Urinary bladder (tissue), 4 donors: ENCODE results near the gene GSG1L2. TPM values are rescaled to one million over a fixed set of nuclear protein-coding genes. Genes with fewer than 3 reads are reported as not detected.

Experiments used
- DNase-seq: peaks from one replicate; pipeline ENCODE4 v3.0.0-alpha.2; 2015; ENCODE audit errors: extremely low spot score
- H3K27ac ChIP-seq: one replicate; pipeline ENCODE4 v1.5.1; 2013; ENCODE audit warnings: low read depth, mild to moderate bottlenecking, moderate library complexity
- H3K36me3 ChIP-seq: one replicate; pipeline ENCODE4 v1.6.1; 2013; ENCODE audit warnings: mild to moderate bottlenecking, moderate library complexity; ENCODE audit not compliant: insufficient read depth
- H3K4me1 ChIP-seq: one replicate; pipeline ENCODE4 v1.6.1; 2013; ENCODE audit warnings: mild to moderate bottlenecking, moderate library complexity; ENCODE audit not compliant: insufficient read depth
- H3K4me3 ChIP-seq: one replicate; pipeline ENCODE4 v1.5.1; 2013; ENCODE audit warnings: low read depth, low read length
- WGBS: extraction: QIAGEN DNeasy Blood & Tissue Kit; methylation state at CpG from one replicate; pipeline ENCODE4 v1.1.7; 2013; 5-methylcytosine and 5-hydroxymethylcytosine counted together
- polyA plus RNA-seq: library from polyadenylated mRNA; stranded (reverse); fragments of 200-250 nt; gene quantifications from one replicate; pipeline ENCODE4 v1.2.3, GENCODE V29; 2013
- total RNA-seq: library from RNA; depleted of rRNA; stranded (reverse); fragments of >200 nt; gene quantifications from one replicate; pipeline ENCODE4 v1.2.3, GENCODE V29; 2014
- donor health status: healthy with polysubstance abuse.
- donor health status: healthy.

Gene GSG1L2
- total RNA-seq (not detected), polyA plus RNA-seq (not detected)

DNA sequence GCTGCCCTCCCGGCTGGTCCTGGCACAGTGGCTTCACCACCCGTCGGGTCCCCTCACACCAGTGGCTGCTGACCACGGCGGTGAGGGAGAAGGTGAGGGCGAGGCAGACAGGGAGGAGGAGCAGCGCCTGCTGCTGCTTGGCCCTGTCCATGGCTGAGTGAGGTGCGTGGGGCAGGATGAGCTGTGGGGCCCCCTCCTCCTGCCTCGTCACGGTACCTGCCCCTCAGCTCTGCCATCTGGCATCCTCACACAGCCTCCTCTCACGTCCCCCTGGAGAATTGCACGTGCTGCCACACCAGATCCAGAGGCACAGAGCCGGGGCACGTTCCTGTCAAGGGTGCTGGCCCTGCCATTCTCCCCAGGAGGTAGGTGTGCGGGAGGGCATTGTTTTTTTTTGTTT, at the start of gene GSG1L2:
GSG1L2 (minus strand) TSS at position 159 of the 400 bp plus-strand sequence; CDS start at position 151, 8 bp downstream.
- H3K36me3 ChIP-seq, result no peaks in the 10 kb centered on the region
- no peak for DNase-seq
- no peak within 1 kb of the TSS for H3K27ac ChIP-seq
- H3K4me1 ChIP-seq, result no peaks in the 10 kb centered on the region
- no peak within 1 kb of the TSS for H3K4me3 ChIP-seq
- 73% methylated on average over 15 of the region's 15 CpGs for WGBS

DNA sequence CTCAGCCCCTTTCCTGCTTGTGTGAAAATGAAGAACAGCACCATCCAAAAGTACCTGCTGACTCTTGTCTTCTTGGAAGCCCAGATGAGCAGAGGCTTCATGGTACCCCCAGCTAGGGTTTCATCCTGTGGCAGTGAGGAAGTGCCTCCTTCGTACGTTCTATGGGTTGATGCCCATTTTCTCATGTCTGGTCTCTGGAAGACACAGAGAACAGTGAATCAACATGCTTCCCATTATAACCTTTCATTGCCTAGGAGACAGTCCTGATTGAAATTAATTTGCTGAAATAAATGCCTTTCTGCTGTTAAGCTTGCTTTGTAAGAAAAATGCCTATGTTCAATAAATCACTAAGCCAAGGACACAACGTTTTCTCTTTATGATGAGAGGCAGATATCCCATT, 46.7 kb upstream of the GSG1L2 start:
- no peak for DNase-seq
- no peaks in the 10 kb centered on the region for H3K4me1 ChIP-seq
- H3K4me3 ChIP-seq, result no peak overlapping the region
- H3K27ac ChIP-seq, result no peak overlapping the region
- 73% methylated on average over 3 of the region's 3 CpGs for WGBS
- no peaks in the 10 kb centered on the region for H3K36me3 ChIP-seq

DNA sequence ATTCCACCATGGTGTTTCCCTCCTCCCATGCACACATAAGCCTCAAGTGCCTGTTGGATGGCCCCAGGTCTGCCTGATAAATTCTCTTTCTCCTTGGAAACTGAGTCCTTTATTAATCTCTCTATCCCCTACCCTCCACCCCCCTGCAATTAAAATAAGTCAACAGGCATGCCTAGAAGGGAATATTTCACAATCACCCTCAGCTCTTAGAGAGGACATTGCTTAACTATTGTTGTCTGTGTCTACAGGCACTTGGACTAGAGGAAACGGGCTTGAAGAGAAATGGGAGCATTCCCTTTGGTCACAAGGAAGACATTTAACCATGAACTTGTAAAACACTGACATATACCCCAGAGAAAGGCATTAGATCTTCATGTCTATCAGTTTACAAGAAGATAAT, 43.7 kb upstream of the GSG1L2 start:
- DNase-seq, result no peak
- H3K4me3 ChIP-seq, result no peak overlapping the region
- H3K27ac ChIP-seq, result no peak overlapping the region
- no peaks in the 10 kb centered on the region for H3K4me1 ChIP-seq
- WGBS, result 78% methylated on average over 1 of the region's 1 CpG
- H3K36me3 ChIP-seq, result no peaks in the 10 kb centered on the region

DNA sequence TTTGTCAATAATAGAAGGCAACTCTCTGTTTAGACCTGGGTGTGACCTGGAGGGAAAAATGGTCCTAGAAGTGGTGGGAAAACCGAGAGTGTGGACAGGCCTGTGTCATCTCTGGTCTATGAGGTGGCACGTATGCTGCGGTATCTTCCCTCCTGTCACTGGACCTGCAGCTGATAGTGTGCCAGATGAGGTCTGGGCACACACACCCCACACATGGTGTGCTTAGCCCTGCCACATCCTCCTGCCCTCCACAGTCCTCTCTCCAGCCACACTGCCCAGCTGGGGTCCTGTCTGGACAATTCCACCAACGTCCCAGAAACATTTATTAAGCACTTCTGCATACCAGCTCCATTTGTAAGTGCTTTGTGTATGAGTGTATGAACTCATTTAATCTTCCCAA, 41.1 kb upstream of the GSG1L2 start:
- Histone ChIP-seq H3K4me3 (no peak overlapping the region), H3K27ac (no peak overlapping the region), H3K4me1 (no peaks in the 10 kb centered on the region), H3K36me3 (no peaks in the 10 kb centered on the region)
- 74% methylated on average over 4 of the region's 4 CpGs for WGBS
- DNase-seq, result no peak

DNA sequence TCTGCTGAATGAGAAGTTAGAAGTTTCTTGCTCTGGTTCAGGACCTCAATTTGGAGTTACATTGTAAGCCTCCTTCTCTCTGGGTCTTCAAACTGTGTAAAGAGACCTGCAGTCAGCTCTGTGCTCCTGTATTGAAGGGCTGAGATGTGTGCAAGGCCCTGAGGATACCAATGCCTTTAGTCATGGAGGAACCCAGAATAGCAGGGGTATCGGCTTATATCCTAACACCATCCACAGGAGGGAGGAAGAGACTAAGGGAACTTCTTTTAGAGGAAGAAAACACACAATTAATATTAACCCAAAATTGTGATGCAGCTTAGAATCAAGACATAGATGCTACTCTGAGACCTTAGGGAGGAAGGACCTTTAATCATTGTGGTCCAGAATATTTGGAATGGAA, 40.3 kb upstream of the GSG1L2 start:
- Histone ChIP-seq H3K4me1 (no peaks in the 10 kb centered on the region), H3K27ac (no peak overlapping the region), H3K4me3 (no peak overlapping the region), H3K36me3 (no peaks in the 10 kb centered on the region)
- DNase-seq, result no peak
- WGBS, result 100% methylated on average over 1 of the region's 1 CpG

DNA sequence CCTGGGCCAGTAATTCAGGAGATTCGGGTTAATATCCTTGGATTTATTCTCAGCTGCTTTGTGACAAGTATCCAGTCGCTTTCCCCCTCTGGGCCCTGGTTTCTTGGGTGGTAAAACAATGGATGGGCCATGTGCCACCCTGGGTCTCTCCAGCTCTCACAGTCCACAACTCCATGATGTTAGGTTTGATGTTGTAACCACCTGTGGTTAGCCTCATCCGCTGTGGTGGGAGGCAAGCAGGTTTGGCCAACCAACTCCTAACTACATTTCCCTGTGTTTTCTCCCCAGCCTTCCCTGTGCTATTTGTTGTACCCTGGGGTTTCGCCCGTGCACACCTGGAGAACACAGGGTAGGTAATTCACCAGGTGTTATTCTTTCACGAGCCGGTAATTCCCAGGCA, 39.0 kb upstream of the GSG1L2 start:
- Histone ChIP-seq H3K4me1 (no peaks in the 10 kb centered on the region), H3K27ac (no peak overlapping the region), H3K4me3 (no peak overlapping the region), H3K36me3 (no peaks in the 10 kb centered on the region)
- WGBS, result 96% methylated on average over 7 of the region's 7 CpGs
- DNase-seq, result no peak

DNA sequence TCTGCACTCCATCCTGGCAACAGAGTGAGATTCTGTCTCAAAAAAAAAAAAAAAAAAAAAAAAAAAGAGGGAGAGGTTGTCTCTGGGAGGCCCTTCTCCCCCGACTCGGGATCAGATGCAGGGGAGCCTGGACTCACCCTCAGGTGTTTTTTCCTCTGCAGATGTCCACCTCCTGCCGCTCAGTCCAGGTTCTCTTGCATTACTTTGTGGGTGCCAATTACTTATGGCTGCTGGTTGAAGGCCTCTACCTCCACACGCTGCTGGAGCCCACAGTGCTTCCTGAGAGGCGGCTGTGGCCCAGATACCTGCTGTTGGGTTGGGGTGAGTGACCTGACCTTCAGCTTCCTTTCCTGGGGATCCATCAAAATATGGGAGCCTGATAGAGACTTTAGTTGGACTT, 37.9 kb upstream of the GSG1L2 start:
- no peaks in the 10 kb centered on the region for H3K36me3 ChIP-seq
- no peak overlapping the region for H3K27ac ChIP-seq
- 96% methylated on average over 5 of the region's 5 CpGs for WGBS
- DNase-seq, result no peak
- no peaks in the 10 kb centered on the region for H3K4me1 ChIP-seq
- H3K4me3 ChIP-seq, result no peak overlapping the region

DNA sequence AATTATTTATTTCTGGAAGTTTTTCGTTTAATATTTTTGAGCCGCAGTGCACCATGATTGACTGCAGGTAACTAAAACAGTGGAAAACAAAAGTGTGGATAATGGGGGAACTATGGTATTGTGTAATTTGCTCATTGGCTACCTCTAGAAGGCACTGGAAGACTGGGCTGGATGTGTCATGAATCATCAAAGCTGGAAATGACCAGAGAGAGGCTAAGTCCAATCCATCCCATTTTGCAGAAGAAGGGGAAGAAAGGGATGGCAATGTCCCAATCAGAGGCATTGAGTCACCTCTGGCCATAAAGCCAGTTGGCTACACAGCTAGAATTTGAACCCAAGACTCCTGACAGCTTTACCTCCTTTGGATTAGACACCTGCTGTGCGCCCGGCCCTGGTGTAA, 33.2 kb upstream of the GSG1L2 start:
- Histone ChIP-seq H3K4me1 (no peaks in the 10 kb centered on the region), H3K4me3 (no peak overlapping the region), H3K27ac (no peak overlapping the region), H3K36me3 (no peaks in the 10 kb centered on the region)
- no peak for DNase-seq
- 82% methylated on average over 4 of the region's 4 CpGs for WGBS

DNA sequence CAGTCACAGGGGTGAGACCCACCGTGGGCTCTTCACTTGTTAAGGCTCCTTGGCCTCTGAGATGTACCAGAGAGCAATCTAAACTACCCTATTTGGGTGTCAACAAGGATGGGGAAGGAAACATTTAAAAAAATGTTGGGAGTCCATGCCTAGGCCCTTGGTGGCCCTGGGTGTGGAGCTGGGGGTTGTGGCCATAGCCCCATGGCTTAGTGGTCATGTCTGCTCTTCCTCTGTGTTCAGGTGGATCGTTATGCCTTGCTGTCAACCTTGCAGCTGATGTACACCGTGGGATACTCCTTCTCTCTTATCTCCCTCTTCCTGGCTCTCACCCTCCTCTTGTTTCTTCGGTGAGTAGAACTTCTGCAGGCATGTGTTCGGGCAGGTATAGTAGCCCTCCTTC, 32.4 kb upstream of the GSG1L2 start:
- Histone ChIP-seq H3K4me3 (no peak overlapping the region), H3K36me3 (no peaks in the 10 kb centered on the region), H3K27ac (no peak overlapping the region), H3K4me1 (no peaks in the 10 kb centered on the region)
- 86% methylated on average over 5 of the region's 5 CpGs for WGBS
- no peak for DNase-seq

DNA sequence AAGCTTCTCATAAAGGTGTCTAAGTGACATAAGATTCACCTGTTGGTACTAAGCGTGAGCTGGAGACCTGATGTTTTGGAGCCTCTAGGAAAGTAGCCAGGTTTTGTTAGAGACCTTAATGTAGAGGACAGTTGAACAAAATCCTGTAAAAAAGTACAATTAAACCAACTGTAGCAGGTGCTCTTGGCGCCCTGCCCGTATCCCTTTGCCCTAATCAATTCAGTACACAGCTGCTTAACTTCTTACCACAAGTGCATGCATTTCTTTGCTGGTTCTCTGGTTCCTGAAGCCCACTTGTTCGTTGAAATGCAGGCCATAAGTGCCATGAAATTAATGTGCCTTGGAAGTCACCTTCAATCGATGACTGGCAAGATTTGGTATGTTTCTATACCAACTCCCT, 28.3 kb upstream of the GSG1L2 start:
- no peak for DNase-seq
- Histone ChIP-seq H3K4me3 (no peak overlapping the region), H3K4me1 (no peaks in the 10 kb centered on the region), H3K27ac (no peak overlapping the region), H3K36me3 (no peaks in the 10 kb centered on the region)
- WGBS, result 95% methylated on average over 5 of the region's 5 CpGs

DNA sequence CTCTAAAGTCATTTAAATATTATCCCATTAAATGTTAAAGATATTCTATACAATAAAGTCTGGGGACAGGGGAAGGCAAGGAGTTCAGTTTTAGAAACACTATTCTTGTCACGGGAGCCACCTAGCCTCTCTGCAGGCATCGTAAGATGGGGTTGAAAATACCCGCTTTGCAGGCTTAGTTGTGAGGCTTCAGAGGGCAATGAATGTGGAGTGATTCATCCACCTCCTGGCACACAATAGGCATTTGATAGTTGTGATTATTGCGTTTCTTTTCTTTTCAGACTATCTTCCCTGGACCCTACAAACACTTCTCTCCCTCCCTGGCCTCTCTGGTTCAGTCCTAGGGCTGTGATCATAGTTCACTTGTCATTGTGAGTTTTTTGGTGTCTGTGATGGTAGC, 23.4 kb upstream of the GSG1L2 start:
- no peak overlapping the region for H3K4me3 ChIP-seq
- WGBS, result 91% methylated on average over 4 of the region's 4 CpGs
- no peaks in the 10 kb centered on the region for H3K36me3 ChIP-seq
- H3K4me1 ChIP-seq, result peaks cover 3% of the 10 kb centered on the region
- DNase-seq, result no peak
- H3K27ac ChIP-seq, result no peak overlapping the region

DNA sequence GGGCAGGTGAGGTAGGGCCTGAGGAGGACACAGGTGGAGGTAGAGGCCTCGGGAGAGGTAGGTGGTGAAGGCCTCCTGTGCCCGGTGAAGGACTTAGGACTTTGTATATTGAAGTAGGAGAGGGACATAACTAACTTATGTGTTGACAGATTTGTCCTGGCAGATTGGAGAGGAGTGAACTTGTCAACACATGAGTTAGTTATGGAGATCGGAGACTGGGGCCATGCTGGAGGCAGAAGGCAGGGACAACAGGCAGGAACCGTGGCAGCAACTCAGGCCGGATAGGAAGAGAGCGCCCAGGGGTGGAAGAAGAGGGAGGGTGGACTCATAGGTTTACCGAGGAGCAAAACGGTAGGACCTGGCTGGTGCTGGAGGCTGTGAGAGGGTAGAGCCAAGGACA, 22.3 kb upstream of the GSG1L2 start:
- WGBS, result 82% methylated on average over 8 of the region's 8 CpGs
- no peak overlapping the region for H3K27ac ChIP-seq
- H3K4me1 ChIP-seq, result peaks cover 3% of the 10 kb centered on the region
- no peak overlapping the region for H3K4me3 ChIP-seq
- no peak for DNase-seq
- no peaks in the 10 kb centered on the region for H3K36me3 ChIP-seq

DNA sequence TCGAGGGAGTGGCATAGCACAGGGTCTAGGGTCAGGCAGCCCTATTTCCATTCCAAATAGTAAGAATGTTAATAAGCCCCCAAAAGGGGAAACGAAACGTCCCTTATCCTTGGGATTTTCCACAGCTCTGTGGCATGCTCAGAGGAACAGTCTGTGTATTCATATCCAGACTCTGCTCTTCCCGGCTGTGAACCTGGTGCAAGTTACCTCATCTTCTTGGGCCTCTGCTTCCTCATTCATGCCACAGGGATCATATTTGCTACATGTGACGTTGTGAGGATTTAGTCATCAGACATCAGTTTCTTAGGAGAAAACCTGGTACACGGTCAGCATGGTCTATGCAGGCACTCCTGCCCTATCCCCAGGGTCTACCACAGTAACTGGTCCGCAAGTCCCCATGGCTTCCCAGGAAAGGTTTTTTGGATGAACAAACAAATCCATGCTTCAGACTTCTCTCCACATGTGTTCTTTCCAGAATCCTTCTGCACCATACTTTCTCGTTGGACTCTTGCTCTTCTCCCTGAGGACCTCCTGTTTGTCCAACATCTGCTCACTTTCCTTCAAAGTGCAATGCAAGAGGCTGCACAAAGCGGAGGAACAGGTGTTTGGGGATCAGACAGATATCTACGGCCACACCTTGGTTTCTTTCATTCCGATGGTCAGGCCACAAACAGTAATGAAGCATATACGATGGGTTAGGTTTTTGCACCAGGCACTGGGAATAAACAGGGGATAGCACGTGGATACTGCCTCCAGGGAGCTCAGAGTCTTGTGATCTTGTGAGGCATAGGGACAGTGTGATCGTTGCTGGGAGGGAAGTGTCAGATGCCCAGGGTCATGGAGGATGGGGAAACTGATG, 21.5 kb upstream of the GSG1L2 start:
- no peak overlapping the region for H3K27ac ChIP-seq
- H3K36me3 ChIP-seq, result no peaks in the 10 kb centered on the region
- WGBS, result 74% methylated on average over 14 of the region's 14 CpGs
- H3K4me3 ChIP-seq, result no peak overlapping the region
- no peak for DNase-seq
- peaks cover 3% of the 10 kb centered on the region for H3K4me1 ChIP-seq

DNA sequence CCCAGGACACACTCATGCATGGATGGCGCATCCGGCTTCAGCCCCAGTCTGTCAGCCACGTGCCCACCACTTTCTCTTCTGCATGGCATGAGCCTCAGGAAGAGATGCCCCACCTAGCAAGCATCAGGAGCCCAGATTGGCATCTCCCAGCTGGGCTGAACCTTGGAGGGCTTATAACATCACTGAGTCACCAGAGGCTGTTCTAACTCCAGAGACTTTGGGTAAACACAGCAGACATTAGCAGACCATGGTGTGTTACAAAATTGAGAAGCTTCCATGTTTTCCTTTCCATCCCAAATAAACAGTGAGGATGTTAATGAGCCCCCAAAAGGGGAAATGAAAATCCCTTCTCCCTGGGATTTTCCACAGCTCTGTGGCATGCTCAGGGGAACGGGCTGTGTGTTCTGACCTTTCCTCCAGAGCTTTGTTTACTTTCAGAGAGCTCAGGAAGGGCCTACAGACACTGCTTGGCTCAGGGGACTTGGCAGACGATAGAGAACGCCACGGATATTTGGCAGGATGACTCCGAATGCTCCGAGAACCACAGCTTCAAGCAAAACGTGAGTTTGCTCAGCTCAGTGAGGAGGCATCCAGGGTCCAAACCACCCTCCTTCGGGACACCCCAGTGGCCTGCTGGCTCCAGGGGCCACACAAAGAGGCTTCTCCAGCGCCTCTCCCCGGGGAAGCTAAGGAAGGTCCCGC, 20.3 kb upstream of the GSG1L2 start:
- DNase-seq, result peak; percentile 28
- H3K4me1 ChIP-seq, result peaks cover 3% of the 10 kb centered on the region
- no peak overlapping the region for H3K4me3 ChIP-seq
- 29% methylated on average over 14 of the region's 14 CpGs for WGBS
- H3K36me3 ChIP-seq, result no peaks in the 10 kb centered on the region
- peak overlapping the region; percentile 58 for H3K27ac ChIP-seq
